NOMO-1 treated with dmso at 0.1 percent for 144 hours (cell line): Measurements from ENCODE around the gene GUCY2C.
A peak's percentile ranks its signal among the peaks of the same experiment; 100 is the strongest.
"Not testable (repeated sequence)": the region's sequence is repeated elsewhere in the genome, so short reads cannot be mapped to it uniquely, and the experiment has no call there.

Source experiments
- DNase-seq: peaks from one replicate; lab custom pipeline; 2025; ENCODE audit not compliant: unreplicated experiment; lab: John Stamatoyannopoulos, UW

The GUCY2C gene

DNA sequence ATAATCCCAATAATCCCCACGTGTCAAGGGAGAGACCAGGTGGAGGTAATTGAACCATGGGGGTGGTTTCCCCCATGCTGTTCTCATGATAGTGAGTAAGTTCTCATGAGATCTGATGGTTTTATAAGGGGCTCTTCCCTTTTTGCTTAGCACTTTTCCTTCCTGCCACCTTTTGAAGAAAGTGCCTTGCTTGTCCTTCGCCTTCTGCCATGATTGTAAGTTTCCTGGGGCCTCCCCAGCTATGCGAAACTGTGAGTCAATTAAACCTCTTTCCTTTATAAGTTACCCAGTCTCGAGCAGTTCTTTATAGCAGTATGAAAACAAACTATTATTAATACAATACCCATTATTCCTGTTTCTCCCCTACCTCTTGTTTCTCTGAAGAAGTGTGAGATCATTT is 14.2 kb downstream of the GUCY2C start:
- DNase-seq = not testable (repeated sequence)

GRCh38 chr12:14681625-14682024 is 14.8 kb downstream of the GUCY2C start:
- no peak for DNase-seq

- DNase-seq = no peak
Observed at GRCh38 chr12:14681190-14681589, 15.2 kb downstream of the GUCY2C start.

DNA sequence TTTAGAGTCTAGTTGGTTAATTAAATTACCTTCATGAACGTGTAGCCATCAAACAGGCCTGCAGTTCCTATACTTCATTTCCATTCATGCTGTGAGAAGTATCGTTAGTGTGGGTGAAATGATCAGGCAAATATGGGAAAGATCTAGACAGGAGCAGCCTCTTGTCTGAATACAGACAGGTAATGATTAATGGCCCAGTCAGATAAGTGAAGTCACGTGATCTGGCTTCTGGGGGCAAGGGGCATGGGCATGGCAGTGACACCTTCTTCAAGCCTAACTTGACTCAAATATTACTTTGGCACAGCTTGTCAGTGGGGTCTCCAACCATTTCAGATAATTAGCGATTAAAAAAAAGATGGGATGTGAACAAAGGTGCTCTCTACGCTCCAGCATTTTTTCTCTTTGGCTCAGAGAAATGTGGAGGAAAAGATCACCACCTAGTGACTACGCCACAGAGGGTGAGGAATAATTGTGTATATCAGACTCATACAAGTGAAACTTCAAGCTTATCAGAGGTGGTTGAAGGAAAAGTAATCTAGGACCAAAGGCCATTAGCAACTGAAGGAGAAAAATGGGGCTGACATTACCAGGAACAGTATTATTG is 17.8 kb downstream of the GUCY2C start:
- DNase-seq = no peak

GRCh38 chr12:14668591-14668990 is 27.8 kb downstream of the GUCY2C start:
- DNase-seq = no peak

DNA sequence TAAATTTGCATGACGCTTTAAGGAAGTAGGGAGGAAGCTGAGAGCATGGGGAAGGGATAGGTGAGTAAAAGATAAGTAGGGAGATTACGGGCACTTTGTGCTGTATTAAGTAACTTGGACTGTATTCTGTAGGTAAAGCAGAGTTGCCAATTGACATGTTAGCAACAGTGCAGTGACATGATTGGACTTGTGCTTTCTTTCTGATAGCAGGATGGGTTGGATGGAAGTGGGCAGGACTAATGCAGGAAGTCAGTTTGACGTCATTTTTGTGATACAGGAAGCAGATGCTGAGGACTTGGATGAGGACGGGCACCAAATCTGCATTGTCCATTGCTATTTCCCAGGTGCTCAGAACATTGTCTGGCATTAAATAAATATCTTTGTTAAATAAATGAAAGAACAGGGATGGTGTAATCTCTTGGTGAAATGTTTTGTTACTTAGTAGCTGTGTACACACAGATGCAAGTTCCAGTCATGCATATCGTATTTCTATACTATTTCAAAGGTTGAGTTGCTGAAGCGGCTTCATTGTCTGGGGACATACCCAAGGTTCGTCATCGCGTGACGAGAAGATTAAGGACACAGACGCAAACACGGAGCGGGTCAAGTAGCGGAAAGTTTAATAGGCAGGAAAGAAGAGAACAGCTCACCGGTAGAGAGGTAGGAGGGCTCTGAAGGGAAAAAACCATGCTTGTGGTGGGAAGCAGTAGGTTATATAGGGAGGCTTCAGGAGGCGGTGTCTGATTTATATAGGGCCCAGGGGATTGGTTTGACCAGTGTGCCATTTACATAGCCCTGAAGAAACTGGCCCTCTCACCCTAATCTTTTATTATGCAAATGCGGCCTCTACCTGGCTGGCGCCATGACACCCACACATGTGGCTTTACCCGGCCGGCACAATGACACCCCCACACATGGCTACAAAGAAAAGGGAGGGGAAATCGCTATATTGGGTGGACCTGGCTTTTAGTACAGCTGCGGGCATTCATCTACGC is 30.7 kb downstream of the GUCY2C start:
- no peak for DNase-seq

- peak; percentile 6 for DNase-seq
Observed at GRCh38 chr12:14664434-14665023, 31.9 kb downstream of the GUCY2C start.

DNA sequence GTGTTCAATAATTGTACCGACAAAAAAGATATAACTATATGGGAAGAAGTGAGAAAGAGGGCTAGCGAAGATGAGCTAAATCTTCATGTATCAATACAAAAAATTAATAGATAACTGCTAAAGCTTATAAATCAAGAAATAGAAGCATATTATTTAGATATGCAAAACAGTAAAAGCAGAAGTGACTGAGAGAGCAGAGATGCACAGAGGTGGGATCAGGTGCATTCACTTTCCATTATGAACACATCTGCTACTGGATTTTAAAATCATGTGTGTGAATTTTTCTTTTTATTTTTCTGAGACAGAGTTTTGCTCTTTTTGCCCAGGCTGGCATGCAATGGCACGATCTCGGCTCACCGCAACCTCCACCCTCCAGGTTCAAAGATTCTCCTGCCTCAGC is 33.4 kb downstream of the GUCY2C start:
- no peak for DNase-seq

DNA sequence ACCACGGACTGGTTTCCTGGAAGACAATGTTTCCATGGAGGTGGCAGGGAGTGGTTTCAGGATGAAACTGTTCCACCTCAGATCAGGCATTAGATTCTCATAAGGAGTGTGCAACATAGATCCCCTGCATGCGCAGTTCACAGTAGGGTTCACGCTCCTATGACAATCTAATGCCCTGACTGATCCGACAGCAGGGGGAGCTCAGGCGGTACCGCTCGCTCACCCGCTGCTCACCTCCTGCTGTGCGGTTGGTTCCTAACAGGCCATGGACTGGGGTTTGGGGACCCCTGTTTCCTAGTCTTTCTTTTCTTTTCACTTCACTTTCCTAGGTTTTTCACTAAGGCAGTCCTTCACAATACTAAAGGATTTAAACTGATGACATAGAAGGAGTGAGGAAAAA is 39.6 kb downstream of the GUCY2C start:
- DNase-seq = no peak

DNA sequence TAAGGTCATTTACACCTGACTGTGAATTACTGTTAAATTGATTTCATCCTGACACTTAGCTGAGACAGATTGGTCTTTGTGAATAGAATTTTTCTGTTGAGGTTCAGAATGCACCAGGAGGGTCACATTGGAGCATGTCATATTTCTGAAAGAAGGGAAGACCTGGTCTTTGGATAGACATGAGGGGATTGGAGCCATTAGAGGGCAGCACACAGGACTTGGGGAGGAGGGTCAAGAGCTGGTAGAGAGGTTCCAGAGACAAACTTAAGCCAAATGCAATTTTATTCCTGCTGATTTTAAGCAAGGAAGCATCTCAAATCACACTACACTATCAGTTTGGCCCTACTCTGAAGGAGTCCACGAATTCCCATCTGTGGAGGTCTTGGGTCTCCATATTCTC is 41.1 kb downstream of the GUCY2C start:
- no peak for DNase-seq

- DNase-seq = no peak
Observed at GRCh38 chr12:14654842-14655241, 41.6 kb downstream of the GUCY2C start.

DNA sequence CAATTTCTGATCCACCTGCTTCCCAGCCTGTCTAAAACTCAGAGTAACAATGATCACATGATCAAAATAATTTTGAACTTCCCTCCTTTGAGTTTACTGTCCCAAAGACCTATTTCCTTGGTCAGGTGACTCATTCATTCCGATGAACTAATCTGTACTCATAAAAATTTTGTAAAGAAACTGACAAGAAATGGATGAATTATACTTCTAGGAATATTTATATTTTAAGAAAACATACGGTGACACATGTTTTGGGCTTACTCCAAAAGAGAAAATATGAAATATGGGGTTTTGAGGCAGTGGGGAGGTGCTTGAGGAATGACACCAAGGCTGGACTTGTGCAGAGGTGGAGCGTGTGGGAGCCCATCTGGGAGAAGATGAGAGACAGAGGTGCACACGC is 42.0 kb downstream of the GUCY2C start:
- DNase-seq = no peak

GRCh38 chr12:14652483-14652882 is 43.9 kb downstream of the GUCY2C start:
- no peak for DNase-seq

DNA sequence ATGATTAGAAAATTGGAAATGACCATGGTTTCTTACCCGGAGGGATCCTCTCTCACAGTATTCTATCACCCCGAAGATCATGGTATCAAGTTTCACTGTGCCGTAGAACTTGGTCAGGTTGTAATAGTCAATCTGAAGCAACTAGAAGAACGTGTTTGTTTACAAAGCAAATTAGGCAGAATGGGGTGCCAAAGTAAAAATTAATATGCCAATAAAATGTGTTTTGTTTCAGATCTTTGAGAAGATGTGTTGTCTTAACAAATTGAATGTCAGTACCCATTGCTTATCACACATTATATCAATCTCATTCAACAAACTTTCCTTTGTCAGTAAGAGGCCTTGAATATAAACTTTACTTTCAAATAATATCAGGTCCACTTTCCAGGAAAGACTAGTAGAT is 45.0 kb downstream of the GUCY2C start:
- DNase-seq = no peak

- DNase-seq = no peak
Observed at GRCh38 chr12:14650789-14651188, 45.6 kb downstream of the GUCY2C start.

- no peak for DNase-seq
Observed at GRCh38 chr12:14647028-14647750, 49.2 kb downstream of the GUCY2C start.

GRCh38 chr12:14643251-14643650 is 53.1 kb downstream of the GUCY2C start:
- DNase-seq = no peak

GRCh38 chr12:14638066-14638465 is 58.3 kb downstream of the GUCY2C start:
- DNase-seq = no peak

GRCh38 chr12:14635776-14636175 is 60.6 kb downstream of the GUCY2C start:
- DNase-seq = no peak

DNA sequence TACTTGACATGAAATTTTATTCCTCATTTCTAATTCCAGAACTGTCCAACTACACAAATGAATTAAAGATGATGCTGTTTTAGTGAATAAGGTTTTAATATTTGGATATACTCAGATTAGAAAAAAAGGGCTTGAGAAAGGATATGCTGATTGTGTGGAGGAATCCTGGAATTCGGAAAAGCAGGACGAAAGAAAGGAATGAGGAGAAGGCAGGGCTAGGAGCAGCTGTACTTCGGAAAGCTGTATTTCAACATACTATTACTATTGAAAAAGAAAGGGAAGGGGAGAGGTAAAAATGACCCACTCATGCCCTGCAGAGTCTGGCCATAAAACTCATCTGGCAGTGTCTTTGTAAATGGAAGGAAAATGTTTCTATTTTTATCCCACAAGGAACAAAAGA is 65.6 kb downstream of the GUCY2C start:
- no peak for DNase-seq
